ENCODE measurements around the gene TSR3.

- no peak for TF ChIP-seq EZH2 (IDR thresholded peaks at IDR 0.05; ENCODE audit: insufficient read depth, poor library complexity, severe bottlenecking)
- TF ChIP-seq EZH2phosphoT487 (IDR thresholded peaks at IDR 0.05; ENCODE audit: insufficient read depth, low read depth) = no peak
Measured at GRCh38 chr16:1349951-1350350, 1.7 kb downstream of the TSR3 start.

All from GM23248 (cell line).